ENCODE results near the gene PITPNC1. TPM values are rescaled to one million over a fixed set of nuclear protein-coding genes. Genes with fewer than 3 reads are reported as not detected.

Gene PITPNC1
- total and polyA plus RNA-seq, 2 of the 13 experiments (the other 11 are each of a cell fraction or from before 2014, with no cell fraction given): 4.1 to 5.7 TPM

DNA sequence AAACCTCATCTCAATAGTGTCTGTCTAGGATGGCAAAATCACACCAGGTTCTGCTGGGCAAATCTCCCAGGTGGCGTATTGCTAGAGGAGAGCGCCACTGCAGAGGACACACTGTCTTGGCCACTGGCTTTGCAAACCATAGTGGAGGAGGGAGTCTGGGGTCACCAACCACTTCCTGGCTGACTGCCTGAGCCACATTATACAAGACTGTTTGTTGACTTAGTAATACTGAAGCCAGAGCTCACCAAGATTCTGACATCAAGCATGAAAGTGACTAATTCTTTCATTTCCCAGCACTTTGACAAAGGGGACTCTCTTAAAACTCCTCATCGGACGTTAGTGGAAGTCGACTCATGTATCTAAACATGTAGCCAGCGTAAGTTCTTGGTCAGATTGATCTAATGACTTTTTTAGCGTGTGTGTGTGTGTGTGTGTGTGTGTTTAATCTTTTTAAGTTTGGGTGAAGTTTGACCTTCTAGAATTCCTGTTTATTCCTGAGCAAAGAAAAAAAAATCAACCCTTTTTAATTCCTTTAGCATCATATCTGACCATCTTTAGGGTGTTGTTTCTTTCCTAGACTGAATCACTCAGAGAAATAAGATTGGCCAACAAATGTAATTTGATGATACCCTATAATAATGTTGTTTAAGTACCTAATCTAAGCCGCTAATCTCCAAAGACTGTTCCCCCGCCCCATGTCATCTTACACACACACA is 13.7 kb downstream of the PITPNC1 start:
- ATAC-seq (peak; percentile 91), FAIRE-seq (peak; percentile 83), DNase-seq (ENCODE audit: low spot score) (peak; percentile 86)
- H2AFZ ChIP-seq (ENCODE audit: low read length): no peak overlapping the region
- intact Hi-C loops (cut with micrococcal nuclease; ENCODE audit: unreplicated experiment) (no loop called here), in situ Hi-C loops (cut with HindIII; ENCODE audit: extremely low pct_ligation_motif_present, low pct_unique_long_range_greater_than_20kb) (no loop called here)
- H3K4me2 ChIP-seq (ENCODE audit: low read depth, low read length): peak overlapping the region; percentile 72
- peaks cover 15% of the 10 kb centered on the region for H3K4me1 ChIP-seq (ENCODE audit: insufficient read depth, low read length)
- BruUV-seq (replicated peaks): no TSS peak
- H3K79me2 ChIP-seq (ENCODE audit: insufficient read depth, low read length): no peaks in the 10 kb centered on the region
- no peaks in the 10 kb centered on the region for H3K36me3 ChIP-seq (replicated peaks in 1 of 2; ENCODE audit: control insufficient read depth in 1 of 2, insufficient read depth in 2 of 2, low read length in 2 of 2)
- H3K9me3 ChIP-seq (ENCODE audit: low read length): no peaks in the 10 kb centered on the region
- ChIA-PET POLR2A (interaction anchor here (1.0 to 2.2 kb wide), 2 partner anchors 12 to 138 kb away, joined by 3 to 7 read pairs; no protein-coding TSS in a partner anchor), CTCF (ENCODE audit: low intra/inter-chr PET ratio, low total read pairs) (interaction anchor here (1.1 kb wide), 1 partner anchor 12 kb away, joined by 4 read pairs; no protein-coding TSS in a partner anchor)
- peak overlapping the region; percentile 29; the same call in 1 of the 2 replicates for H3K9ac ChIP-seq (ENCODE audit: insufficient read depth, low read depth, low read length)
- H3K27me3 ChIP-seq (ENCODE audit: control insufficient read depth in 1 of 2, insufficient read depth in 2 of 2, low read length in 2 of 2): no peaks in the 10 kb centered on the region
- H3K27ac ChIP-seq (ENCODE audit: extremely low read length, insufficient read depth, low read length): peak overlapping the region; percentile 9
- WGBS (ENCODE audit: low lambda C conversion rate): 22% methylated on average over 8 of the region's 9 CpGs
- H3K4me3 ChIP-seq (replicated peaks in 1 of 3; ENCODE audit: insufficient read depth in 1 of 3, low read depth in 2 of 3, low read length in 3 of 3): peak overlapping the region; percentile 20 to 26 (median 22); a peak in 4 of 6 replicates
- no peaks in the 10 kb centered on the region for H4K20me1 ChIP-seq (ENCODE audit: insufficient read depth, low read length)
- TF ChIP-seq, protein P1, sequence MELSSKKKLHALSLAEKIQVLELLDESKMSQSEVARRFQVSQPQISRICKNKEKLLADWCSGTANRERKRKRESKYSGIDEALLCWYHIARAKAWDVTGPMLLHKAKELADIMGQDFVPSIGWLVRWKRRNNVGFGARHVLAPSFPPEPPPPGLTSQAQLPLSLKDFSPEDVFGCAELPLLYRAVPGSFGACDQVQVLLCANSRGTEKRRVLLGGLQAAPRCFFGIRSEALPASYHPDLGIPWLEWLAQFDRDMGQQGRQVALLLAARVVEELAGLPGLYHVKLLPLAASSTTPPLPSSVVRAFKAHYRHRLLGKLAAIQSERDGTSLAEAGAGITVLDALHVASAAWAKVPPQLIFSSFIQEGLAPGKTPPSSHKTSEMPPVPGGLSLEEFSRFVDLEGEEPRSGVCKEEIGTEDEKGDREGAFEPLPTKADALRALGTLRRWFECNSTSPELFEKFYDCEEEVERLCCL (CRISPR knock-in tag; IDR thresholded peaks at IDR 0.05; ENCODE audit: borderline replicate concordance): no peak
- no peak for TF ChIP-seq ZFY (CRISPR knock-in tag; IDR thresholded peaks at IDR 0.05)
- TF ChIP-seq ZFP90 (CRISPR knock-in tag; IDR thresholded peaks at IDR 0.05; ENCODE audit: borderline replicate concordance): no peak
- TF ChIP-seq, protein P2, sequence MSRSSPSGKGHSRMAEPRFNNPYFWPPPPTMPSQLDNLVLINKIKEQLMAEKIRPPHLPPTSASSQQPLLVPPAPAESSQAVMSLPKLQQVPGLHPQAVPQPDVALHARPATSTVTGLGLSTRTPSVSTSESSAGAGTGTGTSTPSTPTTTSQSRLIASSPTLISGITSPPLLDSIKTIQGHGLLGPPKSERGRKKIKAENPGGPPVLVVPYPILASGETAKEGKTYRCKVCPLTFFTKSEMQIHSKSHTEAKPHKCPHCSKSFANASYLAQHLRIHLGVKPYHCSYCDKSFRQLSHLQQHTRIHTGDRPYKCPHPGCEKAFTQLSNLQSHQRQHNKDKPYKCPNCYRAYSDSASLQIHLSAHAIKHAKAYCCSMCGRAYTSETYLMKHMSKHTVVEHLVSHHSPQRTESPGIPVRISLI (CRISPR knock-in tag; IDR thresholded peaks at IDR 0.05; ENCODE audit: borderline replicate concordance): 0 out of 2 replicates have a peak, but pooled peaks have one; percentile 39
- TF ChIP-seq ZKSCAN8 (CRISPR knock-in tag; IDR thresholded peaks at IDR 0.05; ENCODE audit: borderline replicate concordance): peak; percentile 41; the same call in 1 of the 2 replicates
- 0 out of 2 replicates have a peak, but pooled peaks have one; percentile 30 for TF ChIP-seq TBX2 (CRISPR knock-in tag; IDR thresholded peaks at IDR 0.05; ENCODE audit: borderline replicate concordance)
- TF ChIP-seq HNF4A (CRISPR knock-in tag; IDR thresholded peaks at IDR 0.05): 0 out of 2 replicates have a peak, but pooled peaks have one; percentile 30
- TF ChIP-seq, protein P3, sequence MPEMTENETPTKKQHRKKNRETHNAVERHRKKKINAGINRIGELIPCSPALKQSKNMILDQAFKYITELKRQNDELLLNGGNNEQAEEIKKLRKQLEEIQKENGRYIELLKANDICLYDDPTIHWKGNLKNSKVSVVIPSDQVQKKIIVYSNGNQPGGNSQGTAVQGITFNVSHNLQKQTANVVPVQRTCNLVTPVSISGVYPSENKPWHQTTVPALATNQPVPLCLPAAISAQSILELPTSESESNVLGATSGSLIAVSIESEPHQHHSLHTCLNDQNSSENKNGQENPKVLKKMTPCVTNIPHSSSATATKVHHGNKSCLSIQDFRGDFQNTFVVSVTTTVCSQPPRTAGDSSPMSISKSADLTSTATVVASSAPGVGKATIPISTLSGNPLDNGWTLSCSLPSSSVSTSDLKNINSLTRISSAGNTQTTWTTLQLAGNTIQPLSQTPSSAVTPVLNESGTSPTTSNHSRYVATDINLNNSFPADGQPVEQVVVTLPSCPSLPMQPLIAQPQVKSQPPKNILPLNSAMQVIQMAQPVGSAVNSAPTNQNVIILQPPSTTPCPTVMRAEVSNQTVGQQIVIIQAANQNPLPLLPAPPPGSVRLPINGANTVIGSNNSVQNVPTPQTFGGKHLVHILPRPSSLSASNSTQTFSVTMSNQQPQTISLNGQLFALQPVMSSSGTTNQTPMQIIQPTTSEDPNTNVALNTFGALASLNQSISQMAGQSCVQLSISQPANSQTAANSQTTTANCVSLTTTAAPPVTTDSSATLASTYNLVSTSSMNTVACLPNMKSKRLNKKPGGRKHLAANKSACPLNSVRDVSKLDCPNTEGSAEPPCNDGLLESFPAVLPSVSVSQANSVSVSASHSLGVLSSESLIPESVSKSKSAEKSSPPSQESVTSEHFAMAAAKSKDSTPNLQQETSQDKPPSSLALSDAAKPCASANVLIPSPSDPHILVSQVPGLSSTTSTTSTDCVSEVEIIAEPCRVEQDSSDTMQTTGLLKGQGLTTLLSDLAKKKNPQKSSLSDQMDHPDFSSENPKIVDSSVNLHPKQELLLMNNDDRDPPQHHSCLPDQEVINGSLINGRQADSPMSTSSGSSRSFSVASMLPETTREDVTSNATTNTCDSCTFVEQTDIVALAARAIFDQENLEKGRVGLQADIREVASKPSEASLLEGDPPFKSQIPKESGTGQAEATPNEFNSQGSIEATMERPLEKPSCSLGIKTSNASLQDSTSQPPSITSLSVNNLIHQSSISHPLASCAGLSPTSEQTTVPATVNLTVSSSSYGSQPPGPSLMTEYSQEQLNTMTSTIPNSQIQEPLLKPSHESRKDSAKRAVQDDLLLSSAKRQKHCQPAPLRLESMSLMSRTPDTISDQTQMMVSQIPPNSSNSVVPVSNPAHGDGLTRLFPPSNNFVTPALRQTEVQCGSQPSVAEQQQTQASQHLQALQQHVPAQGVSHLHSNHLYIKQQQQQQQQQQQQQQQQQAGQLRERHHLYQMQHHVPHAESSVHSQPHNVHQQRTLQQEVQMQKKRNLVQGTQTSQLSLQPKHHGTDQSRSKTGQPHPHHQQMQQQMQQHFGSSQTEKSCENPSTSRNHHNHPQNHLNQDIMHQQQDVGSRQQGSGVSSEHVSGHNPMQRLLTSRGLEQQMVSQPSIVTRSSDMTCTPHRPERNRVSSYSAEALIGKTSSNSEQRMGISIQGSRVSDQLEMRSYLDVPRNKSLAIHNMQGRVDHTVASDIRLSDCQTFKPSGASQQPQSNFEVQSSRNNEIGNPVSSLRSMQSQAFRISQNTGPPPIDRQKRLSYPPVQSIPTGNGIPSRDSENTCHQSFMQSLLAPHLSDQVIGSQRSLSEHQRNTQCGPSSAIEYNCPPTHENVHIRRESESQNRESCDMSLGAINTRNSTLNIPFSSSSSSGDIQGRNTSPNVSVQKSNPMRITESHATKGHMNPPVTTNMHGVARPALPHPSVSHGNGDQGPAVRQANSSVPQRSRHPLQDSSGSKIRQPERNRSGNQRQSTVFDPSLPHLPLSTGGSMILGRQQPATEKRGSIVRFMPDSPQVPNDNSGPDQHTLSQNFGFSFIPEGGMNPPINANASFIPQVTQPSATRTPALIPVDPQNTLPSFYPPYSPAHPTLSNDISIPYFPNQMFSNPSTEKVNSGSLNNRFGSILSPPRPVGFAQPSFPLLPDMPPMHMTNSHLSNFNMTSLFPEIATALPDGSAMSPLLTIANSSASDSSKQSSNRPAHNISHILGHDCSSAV (CRISPR knock-in tag; IDR thresholded peaks at IDR 0.05; ENCODE audit: borderline replicate concordance): no peak
- TF ChIP-seq, protein P4, sequence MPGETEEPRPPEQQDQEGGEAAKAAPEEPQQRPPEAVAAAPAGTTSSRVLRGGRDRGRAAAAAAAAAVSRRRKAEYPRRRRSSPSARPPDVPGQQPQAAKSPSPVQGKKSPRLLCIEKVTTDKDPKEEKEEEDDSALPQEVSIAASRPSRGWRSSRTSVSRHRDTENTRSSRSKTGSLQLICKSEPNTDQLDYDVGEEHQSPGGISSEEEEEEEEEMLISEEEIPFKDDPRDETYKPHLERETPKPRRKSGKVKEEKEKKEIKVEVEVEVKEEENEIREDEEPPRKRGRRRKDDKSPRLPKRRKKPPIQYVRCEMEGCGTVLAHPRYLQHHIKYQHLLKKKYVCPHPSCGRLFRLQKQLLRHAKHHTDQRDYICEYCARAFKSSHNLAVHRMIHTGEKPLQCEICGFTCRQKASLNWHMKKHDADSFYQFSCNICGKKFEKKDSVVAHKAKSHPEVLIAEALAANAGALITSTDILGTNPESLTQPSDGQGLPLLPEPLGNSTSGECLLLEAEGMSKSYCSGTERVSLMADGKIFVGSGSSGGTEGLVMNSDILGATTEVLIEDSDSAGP (CRISPR knock-in tag; IDR thresholded peaks at IDR 0.05; ENCODE audit: borderline replicate concordance): 0 out of 2 replicates have a peak, but pooled peaks have one; percentile 31
